K562 (cell line): Measurements from ENCODE around the gene CCDC200. TPM values are rescaled to one million over a fixed set of nuclear protein-coding genes. Genes with fewer than 3 reads are reported as not detected.

ENCODE experiments used
- CCNT2 ChIP-seq: IDR thresholded peaks from 2 replicates; pipeline ENCODE4 v1.6.1; 2011; ENCODE audit warnings: borderline replicate concordance, low read depth, mild to moderate bottlenecking, moderate library complexity, mixed read lengths, low read length; ENCODE audit not compliant: insufficient read length; ENCODE audit errors: extremely low read depth
- DNMT1 ChIP-seq: fragments of 450-650 bp; IDR thresholded peaks from 2 replicates; pipeline ENCODE4 v1.6.1; 2016; ENCODE audit warnings: antibody characterized with exemption, mild to moderate bottlenecking
- NRF1 ChIP-seq, 2 experiments: fragments of 450-650 bp; IDR thresholded peaks in 1 of 2; conservative IDR thresholded peaks in 1 of 2; 2 replicates each; pipeline ENCODE4 v1.6.1; 2014; ENCODE audit warnings: mild to moderate bottlenecking in 2 of 2
- PRDM10 ChIP-seq: fragments of 450-650 bp; IDR thresholded peaks from 2 replicates; pipeline ENCODE4 v1.6.1; 2018; ENCODE audit not compliant: partially characterized antibody
- RBM15 ChIP-seq: fragments of 200-400 bp; formaldehyde crosslinking; IDR thresholded peaks from 2 replicates; pipeline ENCODE4 v1.6.1; 2018; ENCODE audit warnings: mild to moderate bottlenecking, low read length, moderate library complexity; ENCODE audit not compliant: insufficient read depth
- RBM34 ChIP-seq: fragments of 200-400 bp; formaldehyde crosslinking; IDR thresholded peaks from 2 replicates; pipeline ENCODE4 v1.6.1; 2018; ENCODE audit warnings: low read length, borderline replicate concordance; ENCODE audit not compliant: insufficient read depth
- SAFB ChIP-seq: fragments of 200-400 bp; formaldehyde crosslinking; IDR thresholded peaks from 2 replicates; pipeline ENCODE4 v1.6.1; 2017; ENCODE audit warnings: low read depth, low read length, borderline replicate concordance
- SP1 ChIP-seq: sonication (generic); formaldehyde crosslinking; IDR thresholded peaks from 2 replicates; pipeline ENCODE4 v1.8.1; 2022; ENCODE audit warnings: mild to moderate bottlenecking, missing genetic modification reagents
- ZBTB12 ChIP-seq: fragments of 250-450 bp; sonication (Bioruptor Pico); IDR thresholded peaks from 2 replicates; pipeline ENCODE4 v1.4.0; 2020
- ZSCAN32 ChIP-seq: fragments of 450-650 bp; formaldehyde crosslinking; IDR thresholded peaks from 2 replicates; pipeline ENCODE4 v1.4.0; 2020; ENCODE audit warnings: mild to moderate bottlenecking, moderate library complexity
- polyA plus RNA-seq, 8 experiments: library from polyadenylated mRNA; depleted of rRNA in 4 of 8; stranded (reverse) in 5 of 8; unstranded in 3 of 8; fragments of >200 nt; fragmentation: Nextera tagmentation in 2 of 8; fragmentation: Illumina TruSeq in 1 of 8; extraction: Ambion mirVana in 2 of 8; extraction: Trizol in 1 of 8; gene quantifications; 2 replicates each; pipeline versions ENCODE4 v1.2.1 to v1.2.3, GENCODE V29; 2011 to 2014; ENCODE audit warnings: inconsistent platforms in 1 of 8, missing spikeins in 1 of 8
- total RNA-seq, 7 experiments: library from RNA; depleted of rRNA in 6 of 7; stranded (reverse); fragments of >200 nt in 6 of 7; fragmentation: Illumina TruSeq in 2 of 7; extraction: Trizol in 2 of 7; gene quantifications; 2 replicates each; pipeline versions ENCODE4 v1.2.1 to v1.2.3, GENCODE V29; 2011 to 2021; ENCODE audit warnings: low replicate concordance in 1 of 7
- TF ChIP-seq, protein P1 (sequence below): sonication (generic); formaldehyde crosslinking; IDR thresholded peaks from 2 replicates; pipeline ENCODE4 v1.8.1; 2022; ENCODE audit warnings: missing genetic modification reagents

Gene CCDC200
- total and polyA plus RNA-seq, 9 of the 15 experiments (the other 6 are each of a cell fraction or from before 2014, with no cell fraction given), result 0.14 TPM; not detected in 8

DNA sequence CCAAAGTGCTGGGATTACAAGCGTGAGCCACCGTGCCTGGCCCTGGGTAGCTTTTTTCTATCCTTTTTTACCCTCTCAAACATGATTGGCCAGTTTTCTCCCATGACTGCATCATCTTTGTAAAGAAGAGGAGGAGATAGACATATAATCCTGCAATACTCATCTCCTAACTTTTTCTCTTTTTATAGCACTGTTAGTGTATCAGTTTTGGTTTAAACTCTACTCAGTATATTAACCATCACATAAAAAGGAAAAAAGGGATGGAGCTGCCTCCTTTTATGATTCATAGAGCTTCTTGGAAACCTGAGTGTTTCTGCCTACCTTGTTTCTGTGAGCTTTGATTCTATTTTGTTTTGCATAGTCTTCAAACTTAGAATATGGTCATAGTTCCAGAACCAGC is 28.8 kb downstream of the CCDC200 start (continued):
- TF ChIP-seq PRDM10, result no peak
- no peak for TF ChIP-seq SAFB
- TF ChIP-seq, protein P1, sequence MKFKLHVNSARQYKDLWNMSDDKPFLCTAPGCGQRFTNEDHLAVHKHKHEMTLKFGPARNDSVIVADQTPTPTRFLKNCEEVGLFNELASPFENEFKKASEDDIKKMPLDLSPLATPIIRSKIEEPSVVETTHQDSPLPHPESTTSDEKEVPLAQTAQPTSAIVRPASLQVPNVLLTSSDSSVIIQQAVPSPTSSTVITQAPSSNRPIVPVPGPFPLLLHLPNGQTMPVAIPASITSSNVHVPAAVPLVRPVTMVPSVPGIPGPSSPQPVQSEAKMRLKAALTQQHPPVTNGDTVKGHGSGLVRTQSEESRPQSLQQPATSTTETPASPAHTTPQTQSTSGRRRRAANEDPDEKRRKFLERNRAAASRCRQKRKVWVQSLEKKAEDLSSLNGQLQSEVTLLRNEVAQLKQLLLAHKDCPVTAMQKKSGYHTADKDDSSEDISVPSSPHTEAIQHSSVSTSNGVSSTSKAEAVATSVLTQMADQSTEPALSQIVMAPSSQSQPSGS (CRISPR knock-in tag), result no peak
- TF ChIP-seq SP1 (CRISPR knock-in tag), result no peak
- no peak for TF ChIP-seq RBM15
- no peak for TF ChIP-seq DNMT1
- TF ChIP-seq NRF1 (conservative IDR thresholded peaks at IDR 0.05 in 1 of 2, IDR thresholded peaks at IDR 0.05 in 1 of 2), result no peak
- TF ChIP-seq ZSCAN32 (CRISPR knock-in tag), result no peak
- TF ChIP-seq ZBTB12 (CRISPR knock-in tag), result no peak
- TF ChIP-seq RBM34, result no peak
- no peak for TF ChIP-seq CCNT2
